ENCODE data around the gene ARHGAP15. TPM values are rescaled to one million over a fixed set of nuclear protein-coding genes. Genes with fewer than 3 reads are reported as not detected.

ARHGAP15 gene
- total RNA-seq, 1 experiment from 2014 or later, result 82.8 TPM

- Histone ChIP-seq H3K9ac (ENCODE audit: low read length) (no peak overlapping the region), H3K4me1 (ENCODE audit: low read length) (no peaks in the 10 kb centered on the region), H3K36me3 (ENCODE audit: insufficient read depth, low read length) (no peaks in the 10 kb centered on the region), H3K4me3 (ENCODE audit: low read length) (no peak overlapping the region), H3K9me3 (ENCODE audit: low read length) (no peaks in the 10 kb centered on the region), H3K27me3 (ENCODE audit: low read length) (no peaks in the 10 kb centered on the region), H3K79me2 (ENCODE audit: low read length) (peaks cover 22% of the 10 kb centered on the region), H3K4me2 (ENCODE audit: low read depth, low read length, poor library complexity, severe bottlenecking) (no peak overlapping the region), H4K20me1 (ENCODE audit: insufficient read depth, low read depth, low read length) (no peaks in the 10 kb centered on the region), H2AFZ (ENCODE audit: low read length) (no peak overlapping the region), H3K27ac (ENCODE audit: low read length) (no peak overlapping the region), H3K9me2 (replicated peaks; ENCODE audit: insufficient read depth, low read length) (no peaks in the 10 kb centered on the region)
- DNase-seq, result no peak
Measured at GRCh38 chr2:143195511-143195910, 66.3 kb downstream of the ARHGAP15 start.

- peaks cover 9% of the 10 kb centered on the region; the same call in 1 of the 2 replicates for H3K36me3 ChIP-seq (ENCODE audit: insufficient read depth, low read length)
- no peak overlapping the region for H3K4me2 ChIP-seq (ENCODE audit: low read depth, low read length, poor library complexity, severe bottlenecking)
- no peak overlapping the region for H2AFZ ChIP-seq (ENCODE audit: low read length)
- H3K9me2 ChIP-seq (replicated peaks; ENCODE audit: insufficient read depth, low read length), result no peaks in the 10 kb centered on the region
- H3K9me3 ChIP-seq (ENCODE audit: low read length), result no peaks in the 10 kb centered on the region
- no peaks in the 10 kb centered on the region for H3K4me1 ChIP-seq (ENCODE audit: low read length)
- H3K9ac ChIP-seq (ENCODE audit: low read length), result no peak overlapping the region
- H3K27me3 ChIP-seq (ENCODE audit: low read length), result no peaks in the 10 kb centered on the region
- peaks cover 18% of the 10 kb centered on the region for H3K79me2 ChIP-seq (ENCODE audit: low read length)
- H3K4me3 ChIP-seq (ENCODE audit: low read length), result no peak overlapping the region
- H4K20me1 ChIP-seq (ENCODE audit: insufficient read depth, low read depth, low read length), result no peaks in the 10 kb centered on the region
- H3K27ac ChIP-seq (ENCODE audit: low read length), result no peak overlapping the region
- DNase-seq, result no peak
Measured at GRCh38 chr2:143204062-143204461, 74.8 kb downstream of the ARHGAP15 start.

DNA sequence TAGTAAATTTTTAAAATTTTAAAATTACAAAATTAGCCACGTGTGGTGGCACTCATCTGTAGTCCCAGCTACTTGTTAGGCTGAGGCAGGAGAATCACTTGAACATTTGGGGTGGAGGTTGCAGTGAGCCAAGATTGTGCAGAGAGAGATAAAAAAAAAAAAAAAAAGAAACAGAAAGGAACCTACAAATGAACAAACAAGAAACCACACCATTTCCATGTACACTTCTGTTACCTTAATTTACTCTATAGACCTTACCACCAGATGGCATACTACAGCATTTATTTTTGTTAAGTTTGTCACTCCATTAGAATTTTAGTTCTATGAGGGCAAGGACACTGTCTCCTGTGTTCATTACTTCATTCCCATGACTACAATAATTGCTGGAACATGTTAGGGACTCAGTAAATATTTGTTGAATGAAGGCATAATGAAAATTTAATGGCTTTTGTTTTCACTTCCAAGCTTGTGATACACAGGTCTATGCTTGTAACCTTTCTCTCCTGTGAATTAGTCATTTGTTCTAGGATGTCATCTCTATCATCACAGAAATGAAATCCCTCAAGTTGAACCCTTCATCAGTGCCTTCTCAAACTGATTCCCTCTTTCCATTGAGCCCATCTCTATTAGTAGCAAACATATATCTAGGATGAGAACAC is 76.0 kb downstream of the ARHGAP15 start:
- peaks cover 20% of the 10 kb centered on the region for H3K79me2 ChIP-seq (ENCODE audit: low read length)

DNA sequence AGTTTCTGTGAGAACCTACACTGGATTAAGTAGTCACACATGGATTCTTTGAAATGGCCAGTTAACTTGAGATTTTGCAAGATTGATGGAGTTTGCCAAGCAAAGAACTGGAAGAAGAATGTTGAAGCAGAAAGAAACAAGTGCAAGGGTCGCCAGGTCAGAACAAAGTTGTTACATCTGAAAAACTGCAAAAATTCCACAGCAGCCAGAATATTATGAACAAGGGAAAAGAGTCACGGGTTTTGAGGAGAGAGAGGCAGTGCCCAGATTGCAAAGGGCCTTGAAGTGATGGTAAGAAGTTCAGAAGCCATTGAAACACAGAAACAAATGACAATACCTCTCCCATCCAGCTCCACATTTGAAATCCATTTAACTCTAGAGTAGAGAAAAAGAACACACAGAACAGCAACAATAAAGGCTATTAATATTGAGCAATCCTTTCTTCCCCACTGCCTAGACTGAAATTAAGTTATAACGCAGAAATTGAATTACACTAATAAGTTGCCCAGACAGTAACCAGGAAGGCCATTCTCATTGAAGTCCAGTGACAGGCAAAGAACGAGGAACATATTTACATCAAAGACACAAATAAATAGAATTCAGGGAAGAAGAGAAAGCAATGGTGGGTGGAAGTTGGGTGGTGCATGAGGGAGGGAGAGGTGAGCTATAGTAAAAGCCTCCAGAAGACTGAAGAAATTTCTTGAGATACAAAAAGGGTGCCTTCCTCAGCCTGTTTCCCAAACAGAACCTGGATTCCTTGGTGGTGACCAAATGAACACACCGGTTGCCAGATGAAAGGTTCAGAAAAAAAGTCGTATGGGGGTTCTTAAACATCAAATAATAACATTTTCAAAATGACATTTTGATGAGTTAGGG is 80.6 kb downstream of the ARHGAP15 start:
- Histone ChIP-seq H4K20me1 (ENCODE audit: insufficient read depth, low read depth, low read length) (no peaks in the 10 kb centered on the region), H2AFZ (ENCODE audit: low read length) (no peak overlapping the region), H3K9me2 (replicated peaks; ENCODE audit: insufficient read depth, low read length) (no peaks in the 10 kb centered on the region), H3K9me3 (ENCODE audit: low read length) (no peaks in the 10 kb centered on the region), H3K79me2 (ENCODE audit: low read length) (peaks cover 23% of the 10 kb centered on the region), H3K4me2 (ENCODE audit: low read depth, low read length, poor library complexity, severe bottlenecking) (no peak overlapping the region), H3K4me1 (ENCODE audit: low read length) (no peaks in the 10 kb centered on the region), H3K9ac (ENCODE audit: low read length) (no peak overlapping the region), H3K27me3 (ENCODE audit: low read length) (no peaks in the 10 kb centered on the region), H3K4me3 (ENCODE audit: low read length) (no peak overlapping the region), H3K36me3 (ENCODE audit: insufficient read depth, low read length) (peaks cover 9% of the 10 kb centered on the region; the same call in 1 of the 2 replicates), H3K27ac (ENCODE audit: low read length) (no peak overlapping the region)
- DNase-seq, result no peak

More for the DNA sequence above, 76.0 kb downstream of the ARHGAP15 start:
- Histone ChIP-seq H3K9me2 (replicated peaks; ENCODE audit: insufficient read depth, low read length) (no peaks in the 10 kb centered on the region), H3K4me2 (ENCODE audit: low read depth, low read length, poor library complexity, severe bottlenecking) (no peak overlapping the region), H2AFZ (ENCODE audit: low read length) (no peak overlapping the region), H3K36me3 (ENCODE audit: insufficient read depth, low read length) (peaks cover 9% of the 10 kb centered on the region; the same call in 1 of the 2 replicates), H3K9me3 (ENCODE audit: low read length) (no peaks in the 10 kb centered on the region), H3K9ac (ENCODE audit: low read length) (no peak overlapping the region), H3K27me3 (ENCODE audit: low read length) (no peaks in the 10 kb centered on the region), H3K4me1 (ENCODE audit: low read length) (no peaks in the 10 kb centered on the region), H3K4me3 (ENCODE audit: low read length) (no peak overlapping the region), H3K27ac (ENCODE audit: low read length) (no peak overlapping the region), H4K20me1 (ENCODE audit: insufficient read depth, low read depth, low read length) (no peaks in the 10 kb centered on the region)
- peak; percentile 58 for DNase-seq

- Histone ChIP-seq H3K4me1 (ENCODE audit: low read length) (no peaks in the 10 kb centered on the region), H3K36me3 (ENCODE audit: insufficient read depth, low read length) (peaks cover 8% of the 10 kb centered on the region; the same call in 1 of the 2 replicates), H3K4me2 (ENCODE audit: low read depth, low read length, poor library complexity, severe bottlenecking) (no peak overlapping the region), H3K9ac (ENCODE audit: low read length) (no peak overlapping the region), H3K27ac (ENCODE audit: low read length) (no peak overlapping the region), H3K27me3 (ENCODE audit: low read length) (no peaks in the 10 kb centered on the region), H2AFZ (ENCODE audit: low read length) (no peak overlapping the region), H3K79me2 (ENCODE audit: low read length) (peaks cover 21% of the 10 kb centered on the region), H3K9me3 (ENCODE audit: low read length) (no peaks in the 10 kb centered on the region), H4K20me1 (ENCODE audit: insufficient read depth, low read depth, low read length) (no peaks in the 10 kb centered on the region), H3K9me2 (replicated peaks; ENCODE audit: insufficient read depth, low read length) (no peaks in the 10 kb centered on the region), H3K4me3 (ENCODE audit: low read length) (no peak overlapping the region)
- no peak for DNase-seq
Measured at GRCh38 chr2:143210446-143210819, 81.2 kb downstream of the ARHGAP15 start.

- Histone ChIP-seq H3K79me2 (ENCODE audit: low read length) (peaks cover 3% of the 10 kb centered on the region; the same call in 1 of the 2 replicates), H3K9me2 (replicated peaks; ENCODE audit: insufficient read depth, low read length) (no peaks in the 10 kb centered on the region), H3K27ac (ENCODE audit: low read length) (no peak overlapping the region), H3K4me1 (ENCODE audit: low read length) (peaks cover 3% of the 10 kb centered on the region; the same call in 1 of the 2 replicates), H3K36me3 (ENCODE audit: insufficient read depth, low read length) (no peaks in the 10 kb centered on the region), H3K9ac (ENCODE audit: low read length) (no peak overlapping the region), H3K27me3 (ENCODE audit: low read length) (no peaks in the 10 kb centered on the region), H3K9me3 (ENCODE audit: low read length) (no peaks in the 10 kb centered on the region), H4K20me1 (ENCODE audit: insufficient read depth, low read depth, low read length) (no peaks in the 10 kb centered on the region), H3K4me2 (ENCODE audit: low read depth, low read length, poor library complexity, severe bottlenecking) (no peak overlapping the region), H3K4me3 (ENCODE audit: low read length) (no peak overlapping the region), H2AFZ (ENCODE audit: low read length) (no peak overlapping the region)
- DNase-seq, result no peak
Measured at GRCh38 chr2:143217512-143218115, 88.4 kb downstream of the ARHGAP15 start.

DNA sequence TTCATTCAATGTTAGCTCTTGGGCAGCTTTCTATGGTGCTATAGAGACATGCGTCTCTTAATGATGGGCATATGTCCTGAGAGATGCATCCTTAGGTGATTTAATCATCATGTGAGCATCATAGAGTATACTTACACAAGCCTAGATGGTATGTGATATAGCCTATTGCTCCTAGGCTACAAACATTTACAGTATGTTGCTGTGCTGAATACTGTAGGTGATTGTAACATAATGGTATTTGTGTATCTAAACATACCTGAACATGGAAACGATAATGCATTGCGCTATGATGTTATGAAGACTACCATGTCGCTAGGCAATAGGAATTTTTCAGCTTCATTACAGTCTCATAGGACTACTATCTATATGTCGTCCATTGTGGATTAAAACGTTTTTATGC is 89.4 kb downstream of the ARHGAP15 start:
- H3K9me2 ChIP-seq (replicated peaks; ENCODE audit: insufficient read depth, low read length), result no peaks in the 10 kb centered on the region
- H3K4me3 ChIP-seq (ENCODE audit: low read length), result no peak overlapping the region
- H2AFZ ChIP-seq (ENCODE audit: low read length), result no peak overlapping the region
- H3K36me3 ChIP-seq (ENCODE audit: insufficient read depth, low read length), result no peaks in the 10 kb centered on the region
- DNase-seq, result no peak
- no peaks in the 10 kb centered on the region for H3K9me3 ChIP-seq (ENCODE audit: low read length)
- H3K4me2 ChIP-seq (ENCODE audit: low read depth, low read length, poor library complexity, severe bottlenecking), result no peak overlapping the region
- peaks cover 9% of the 10 kb centered on the region; the same call in 1 of the 2 replicates for H3K79me2 ChIP-seq (ENCODE audit: low read length)
- no peak overlapping the region for H3K27ac ChIP-seq (ENCODE audit: low read length)
- H3K9ac ChIP-seq (ENCODE audit: low read length), result no peak overlapping the region
- no peaks in the 10 kb centered on the region for H4K20me1 ChIP-seq (ENCODE audit: insufficient read depth, low read depth, low read length)
- peaks cover 3% of the 10 kb centered on the region; the same call in 1 of the 2 replicates for H3K4me1 ChIP-seq (ENCODE audit: low read length)
- no peaks in the 10 kb centered on the region for H3K27me3 ChIP-seq (ENCODE audit: low read length)

DNA sequence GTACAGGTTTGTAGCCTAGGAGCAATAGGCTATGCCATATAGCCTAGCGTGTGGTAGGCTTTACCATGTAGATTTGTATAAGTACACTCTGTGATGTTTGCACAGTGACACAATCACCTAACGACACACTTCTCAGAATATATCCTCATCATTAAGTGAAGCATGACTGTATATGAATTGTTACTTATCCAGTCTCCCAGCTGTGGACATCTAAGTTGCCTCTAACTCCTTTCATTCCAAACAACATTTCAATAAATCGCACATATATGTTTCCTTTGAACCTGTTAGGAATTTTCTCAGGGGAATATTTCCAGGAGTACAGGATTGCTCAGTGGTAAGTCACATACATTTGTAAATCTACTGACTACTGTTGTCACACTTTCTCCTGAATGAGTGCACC is 90.0 kb downstream of the ARHGAP15 start:
- H3K4me2 ChIP-seq (ENCODE audit: low read depth, low read length, poor library complexity, severe bottlenecking), result no peak overlapping the region
- H4K20me1 ChIP-seq (ENCODE audit: insufficient read depth, low read depth, low read length), result no peaks in the 10 kb centered on the region
- no peak overlapping the region for H3K9ac ChIP-seq (ENCODE audit: low read length)
- H3K36me3 ChIP-seq (ENCODE audit: insufficient read depth, low read length), result no peaks in the 10 kb centered on the region
- DNase-seq, result no peak
- H3K79me2 ChIP-seq (ENCODE audit: low read length), result peaks cover 14% of the 10 kb centered on the region; the same call in 1 of the 2 replicates
- no peaks in the 10 kb centered on the region for H3K9me2 ChIP-seq (replicated peaks; ENCODE audit: insufficient read depth, low read length)
- no peak overlapping the region for H3K4me3 ChIP-seq (ENCODE audit: low read length)
- peaks cover 3% of the 10 kb centered on the region; the same call in 1 of the 2 replicates for H3K4me1 ChIP-seq (ENCODE audit: low read length)
- no peak overlapping the region for H2AFZ ChIP-seq (ENCODE audit: low read length)
- no peaks in the 10 kb centered on the region for H3K9me3 ChIP-seq (ENCODE audit: low read length)
- no peak overlapping the region for H3K27ac ChIP-seq (ENCODE audit: low read length)
- no peaks in the 10 kb centered on the region for H3K27me3 ChIP-seq (ENCODE audit: low read length)
